HepG2 (cell line): Measurements from ENCODE around the gene ARVCF. TPM values are rescaled to one million over a fixed set of nuclear protein-coding genes. Genes with fewer than 3 reads are reported as not detected.
A peak's percentile ranks its signal among the peaks of the same experiment; 100 is the strongest.

Experiments used
- CCAR2 ChIP-seq: fragments of 200-400 bp; formaldehyde crosslinking; optimal IDR thresholded peaks from 2 replicates; pipeline ENCODE3; 2018; ENCODE audit warnings: low read depth, mild to moderate bottlenecking, low read length, moderate library complexity
- CEBPG ChIP-seq: IDR thresholded peaks from 2 replicates; pipeline ENCODE4 v1.6.1; 2016
- CENPX ChIP-seq: sonication (generic); formaldehyde crosslinking; IDR thresholded peaks from 2 replicates; pipeline ENCODE4 v1.9.0; 2021; ENCODE audit warnings: mild to moderate bottlenecking, missing genetic modification reagents, moderate library complexity
- NFRKB ChIP-seq: fragments of 450-650 bp; IDR thresholded peaks from 2 replicates; pipeline ENCODE4 v1.6.1; 2017
- PLRG1 ChIP-seq: fragments of 450-650 bp; conservative IDR thresholded peaks from 2 replicates; pipeline ENCODE4 v1.6.1; 2016
- SMARCE1 ChIP-seq: fragments of 450-650 bp; IDR thresholded peaks from 2 replicates; pipeline ENCODE4 v1.6.1; 2017; ENCODE audit warnings: borderline replicate concordance
- SNRNP70 ChIP-seq: fragments of 200-400 bp; formaldehyde crosslinking; IDR thresholded peaks from 2 replicates; pipeline ENCODE4 v1.6.1; 2017; ENCODE audit warnings: mild to moderate bottlenecking, low read depth, low read length, moderate library complexity
- ZBTB14 ChIP-seq: sonication (generic); formaldehyde crosslinking; IDR thresholded peaks from 2 replicates; pipeline ENCODE4 v1.4.0; 2020; ENCODE audit warnings: missing genetic modification reagents
- ZBTB7A ChIP-seq: sonication (generic); formaldehyde crosslinking; IDR thresholded peaks from 2 replicates; pipeline ENCODE4 v1.8.0; 2022; ENCODE audit warnings: mild to moderate bottlenecking, missing genetic modification reagents
- ZNF264 ChIP-seq: sonication (generic); formaldehyde crosslinking; IDR thresholded peaks from 2 replicates; pipeline ENCODE4 v1.4.0; 2020; ENCODE audit warnings: missing genetic modification reagents
- ZNF282 ChIP-seq: fragments of 450-650 bp; IDR thresholded peaks from 2 replicates; pipeline ENCODE4 v1.6.1; 2018; ENCODE audit not compliant: partially characterized antibody
- ZNF354B ChIP-seq: sonication (generic); formaldehyde crosslinking; IDR thresholded peaks from 2 replicates; pipeline ENCODE4 v1.8.0; 2022; ENCODE audit warnings: mild to moderate bottlenecking, missing genetic modification reagents
- ZNF446 ChIP-seq: sonication (generic); formaldehyde crosslinking; IDR thresholded peaks from 2 replicates; pipeline ENCODE4 v1.5.0; 2020; ENCODE audit warnings: mild to moderate bottlenecking, missing genetic modification reagents
- ZNF530 ChIP-seq: sonication (generic); formaldehyde crosslinking; IDR thresholded peaks from 2 replicates; pipeline ENCODE4 v1.5.0; 2020; ENCODE audit warnings: low read depth, mild to moderate bottlenecking, missing genetic modification reagents
- ZNF691 ChIP-seq: sonication (generic); formaldehyde crosslinking; IDR thresholded peaks from 2 replicates; pipeline ENCODE4 v1.4.0; 2020; ENCODE audit warnings: missing genetic modification reagents, low read depth, mild to moderate bottlenecking, borderline replicate concordance
- ZNF782 ChIP-seq: sonication (generic); formaldehyde crosslinking; IDR thresholded peaks from 2 replicates; pipeline ENCODE4 v1.4.0; 2020; ENCODE audit warnings: missing genetic modification reagents, mild to moderate bottlenecking, borderline replicate concordance
- polyA plus RNA-seq, 8 experiments: library from polyadenylated mRNA; depleted of rRNA in 3 of 8; stranded (reverse) in 7 of 8; unstranded in 1 of 8; fragments of >200 nt; fragmentation: Illumina TruSeq in 4 of 8; extraction: Trizol in 4 of 8; gene quantifications; 2 replicates each; pipeline versions ENCODE4 v1.2.1 to v1.2.3, GENCODE V29; 2011 to 2016; ENCODE audit warnings: low read depth in 4 of 8, missing spikeins in 1 of 8, mixed read lengths in 1 of 8; ENCODE audit not compliant: insufficient read depth in 1 of 8
- total RNA-seq, 5 experiments: library from RNA; depleted of rRNA; stranded (reverse); fragments of >200 nt; fragmentation: Illumina TruSeq; extraction: Trizol; gene quantifications; 2 replicates each; pipeline ENCODE4 v1.2.3, GENCODE V29; 2016; ENCODE audit warnings: low read depth in 1 of 5
- TF ChIP-seq, protein P1 (sequence below), 2 experiments: IDR thresholded peaks; 2 replicates each; pipeline ENCODE4 v1.6.1; 2011 to 2012; ENCODE audit warnings: low read length in 2 of 2, borderline replicate concordance in 1 of 2, low read depth in 1 of 2, mild to moderate bottlenecking in 1 of 2, moderate library complexity in 1 of 2
- TF ChIP-seq, protein P2 (sequence below): sonication (generic); formaldehyde crosslinking; IDR thresholded peaks from 2 replicates; pipeline ENCODE4 v1.4.0; 2020; ENCODE audit warnings: missing genetic modification reagents, borderline replicate concordance
- TF ChIP-seq, protein P3 (sequence below): sonication (generic); formaldehyde crosslinking; IDR thresholded peaks from 2 replicates; pipeline ENCODE4 v1.4.0; 2020; ENCODE audit warnings: missing genetic modification reagents

The ARVCF gene
- total and polyA plus RNA-seq, 2 of the 13 experiments (the other 11 are each of a cell fraction or from before 2014, with no cell fraction given) = 16.4 to 17.7 TPM

GRCh38 chr22:19970479-19971275, 45.9 kb downstream of the ARVCF start (continued):
- peak; percentile 75 for TF ChIP-seq ZNF264 (CRISPR knock-in tag)
- TF ChIP-seq ZNF446 = no peak
- TF ChIP-seq, protein P1, sequence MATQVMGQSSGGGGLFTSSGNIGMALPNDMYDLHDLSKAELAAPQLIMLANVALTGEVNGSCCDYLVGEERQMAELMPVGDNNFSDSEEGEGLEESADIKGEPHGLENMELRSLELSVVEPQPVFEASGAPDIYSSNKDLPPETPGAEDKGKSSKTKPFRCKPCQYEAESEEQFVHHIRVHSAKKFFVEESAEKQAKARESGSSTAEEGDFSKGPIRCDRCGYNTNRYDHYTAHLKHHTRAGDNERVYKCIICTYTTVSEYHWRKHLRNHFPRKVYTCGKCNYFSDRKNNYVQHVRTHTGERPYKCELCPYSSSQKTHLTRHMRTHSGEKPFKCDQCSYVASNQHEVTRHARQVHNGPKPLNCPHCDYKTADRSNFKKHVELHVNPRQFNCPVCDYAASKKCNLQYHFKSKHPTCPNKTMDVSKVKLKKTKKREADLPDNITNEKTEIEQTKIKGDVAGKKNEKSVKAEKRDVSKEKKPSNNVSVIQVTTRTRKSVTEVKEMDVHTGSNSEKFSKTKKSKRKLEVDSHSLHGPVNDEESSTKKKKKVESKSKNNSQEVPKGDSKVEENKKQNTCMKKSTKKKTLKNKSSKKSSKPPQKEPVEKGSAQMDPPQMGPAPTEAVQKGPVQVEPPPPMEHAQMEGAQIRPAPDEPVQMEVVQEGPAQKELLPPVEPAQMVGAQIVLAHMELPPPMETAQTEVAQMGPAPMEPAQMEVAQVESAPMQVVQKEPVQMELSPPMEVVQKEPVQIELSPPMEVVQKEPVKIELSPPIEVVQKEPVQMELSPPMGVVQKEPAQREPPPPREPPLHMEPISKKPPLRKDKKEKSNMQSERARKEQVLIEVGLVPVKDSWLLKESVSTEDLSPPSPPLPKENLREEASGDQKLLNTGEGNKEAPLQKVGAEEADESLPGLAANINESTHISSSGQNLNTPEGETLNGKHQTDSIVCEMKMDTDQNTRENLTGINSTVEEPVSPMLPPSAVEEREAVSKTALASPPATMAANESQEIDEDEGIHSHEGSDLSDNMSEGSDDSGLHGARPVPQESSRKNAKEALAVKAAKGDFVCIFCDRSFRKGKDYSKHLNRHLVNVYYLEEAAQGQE (IDR thresholded peaks at IDR 0.05; ENCODE audit: borderline replicate concordance in 1 of 2, low read depth in 1 of 2, low read length in 2 of 2) = no peak
- no peak for TF ChIP-seq PLRG1
- TF ChIP-seq, protein P2, sequence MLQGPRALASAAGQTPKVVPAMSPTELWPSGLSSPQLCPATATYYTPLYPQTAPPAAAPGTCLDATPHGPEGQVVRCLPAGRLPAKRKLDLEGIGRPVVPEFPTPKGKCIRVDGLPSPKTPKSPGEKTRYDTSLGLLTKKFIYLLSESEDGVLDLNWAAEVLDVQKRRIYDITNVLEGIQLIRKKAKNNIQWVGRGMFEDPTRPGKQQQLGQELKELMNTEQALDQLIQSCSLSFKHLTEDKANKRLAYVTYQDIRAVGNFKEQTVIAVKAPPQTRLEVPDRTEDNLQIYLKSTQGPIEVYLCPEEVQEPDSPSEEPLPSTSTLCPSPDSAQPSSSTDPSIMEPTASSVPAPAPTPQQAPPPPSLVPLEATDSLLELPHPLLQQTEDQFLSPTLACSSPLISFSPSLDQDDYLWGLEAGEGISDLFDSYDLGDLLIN (CRISPR knock-in tag) = no peak
- no peak for TF ChIP-seq CEBPG
- TF ChIP-seq SNRNP70 = no peak
- TF ChIP-seq ZNF282 = no peak
- TF ChIP-seq ZBTB7A (CRISPR knock-in tag) = no peak; the same call in 1 of the 2 replicates
- TF ChIP-seq SMARCE1 = no peak
- TF ChIP-seq ZNF354B (CRISPR knock-in tag) = peak; percentile 93; the same call in 1 of the 2 replicates
- no peak for TF ChIP-seq NFRKB
- TF ChIP-seq CENPX (CRISPR knock-in tag) = no peak
- TF ChIP-seq CCAR2 = no peak
- TF ChIP-seq ZNF530 = no peak
- no peak for TF ChIP-seq ZNF782 (CRISPR knock-in tag)
- TF ChIP-seq ZNF691 (CRISPR knock-in tag) = no peak
- TF ChIP-seq ZBTB14 (CRISPR knock-in tag) = no peak
- TF ChIP-seq, protein P3, sequence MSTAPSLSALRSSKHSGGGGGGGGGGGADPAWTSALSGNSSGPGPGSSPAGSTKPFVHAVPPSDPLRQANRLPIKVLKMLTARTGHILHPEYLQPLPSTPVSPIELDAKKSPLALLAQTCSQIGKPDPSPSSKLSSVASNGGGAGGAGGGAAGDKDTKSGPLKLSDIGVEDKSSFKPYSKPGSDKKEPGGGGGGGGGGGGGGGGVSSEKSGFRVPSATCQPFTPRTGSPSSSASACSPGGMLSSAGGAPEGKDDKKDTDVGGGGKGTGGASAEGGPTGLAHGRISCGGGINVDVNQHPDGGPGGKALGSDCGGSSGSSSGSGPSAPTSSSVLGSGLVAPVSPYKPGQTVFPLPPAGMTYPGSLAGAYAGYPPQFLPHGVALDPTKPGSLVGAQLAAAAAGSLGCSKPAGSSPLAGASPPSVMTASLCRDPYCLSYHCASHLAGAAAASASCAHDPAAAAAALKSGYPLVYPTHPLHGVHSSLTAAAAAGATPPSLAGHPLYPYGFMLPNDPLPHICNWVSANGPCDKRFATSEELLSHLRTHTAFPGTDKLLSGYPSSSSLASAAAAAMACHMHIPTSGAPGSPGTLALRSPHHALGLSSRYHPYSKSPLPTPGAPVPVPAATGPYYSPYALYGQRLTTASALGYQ (CRISPR knock-in tag) = peak; percentile 56; the same call in 1 of the 2 replicates
